Endometrial microvascular endothelial cells (primary cell): ENCODE data around the gene CELA1. TPM values are rescaled to one million over a fixed set of nuclear protein-coding genes. Genes with fewer than 3 reads are reported as not detected.
"Not testable (repeated sequence)": the region's sequence is repeated elsewhere in the genome, so short reads cannot be mapped to it uniquely, and the experiment has no call there.

ENCODE experiments used
- in situ Hi-C: cut with HindIII; loops from 2 replicates; pipeline ENCODE4 v1.10.0; 2017; ENCODE audit warnings: low sequenced_read_pairs, low pct_unique_long_range_greater_than_20kb; ENCODE audit errors: inconsistent ontology term
- total RNA-seq: library from RNA; depleted of rRNA; stranded (reverse); fragments of >200 nt; gene quantifications from one replicate; pipeline ENCODE4 v1.2.3, GENCODE V29; 2015; ENCODE audit errors: inconsistent ontology term

The CELA1 gene
- total RNA-seq, 1 donor from 2014 or later, result not detected

DNA sequence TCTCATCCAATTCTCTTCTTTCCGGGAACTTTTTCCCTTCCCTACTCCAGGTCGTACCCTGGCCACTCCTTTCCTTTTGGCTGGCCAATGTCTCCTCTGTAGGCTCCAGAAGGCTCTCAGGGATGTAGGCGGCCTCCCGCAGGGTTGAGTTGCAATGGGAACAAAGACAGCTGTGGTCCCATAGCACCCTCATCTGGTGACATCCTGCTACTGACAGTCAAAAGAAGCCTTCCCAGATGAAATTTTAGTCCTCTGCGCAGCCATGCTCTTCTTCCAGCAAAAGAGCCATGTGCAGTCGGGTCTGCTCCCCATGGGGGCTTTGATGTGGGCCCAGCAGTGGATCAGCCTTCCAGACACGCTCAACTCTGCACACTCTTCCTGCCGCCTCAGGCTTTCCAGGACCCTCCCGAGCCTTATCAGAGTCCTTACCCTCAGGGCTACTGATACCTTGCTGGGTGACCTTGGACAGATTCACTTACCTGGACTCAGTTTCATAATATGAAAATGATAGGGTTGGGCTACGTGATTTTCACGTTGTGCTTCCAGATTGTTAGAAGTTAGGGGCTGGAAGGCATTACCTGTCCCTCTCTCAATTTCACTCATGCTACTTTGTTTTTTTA, 5.5 kb upstream of the CELA1 start:
- in situ Hi-C loops, result no loop called here

DNA sequence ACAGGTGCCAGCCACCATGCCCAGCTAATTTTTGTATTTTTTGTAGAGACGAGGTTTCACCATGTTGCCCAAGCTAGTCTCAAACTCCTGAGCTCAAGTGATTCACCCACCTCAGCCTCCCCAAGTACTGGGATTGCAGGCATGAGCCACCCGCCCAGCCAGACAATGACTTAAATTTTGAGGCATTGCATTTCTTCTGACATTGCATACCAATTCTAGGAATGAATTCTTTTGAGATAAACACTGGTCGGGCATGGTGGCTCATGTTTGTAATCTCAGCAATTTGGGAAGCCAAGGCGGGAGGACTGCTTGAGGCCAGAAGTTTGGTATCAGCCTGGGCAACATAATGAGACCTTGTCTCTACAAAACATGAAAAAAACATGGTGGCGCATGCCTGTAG, 2.5 kb upstream of the CELA1 start:
- in situ Hi-C loops, result loop anchor here (10.0 kb wide), 1 partner anchor 284 kb away; no protein-coding TSS in a partner anchor

DNA sequence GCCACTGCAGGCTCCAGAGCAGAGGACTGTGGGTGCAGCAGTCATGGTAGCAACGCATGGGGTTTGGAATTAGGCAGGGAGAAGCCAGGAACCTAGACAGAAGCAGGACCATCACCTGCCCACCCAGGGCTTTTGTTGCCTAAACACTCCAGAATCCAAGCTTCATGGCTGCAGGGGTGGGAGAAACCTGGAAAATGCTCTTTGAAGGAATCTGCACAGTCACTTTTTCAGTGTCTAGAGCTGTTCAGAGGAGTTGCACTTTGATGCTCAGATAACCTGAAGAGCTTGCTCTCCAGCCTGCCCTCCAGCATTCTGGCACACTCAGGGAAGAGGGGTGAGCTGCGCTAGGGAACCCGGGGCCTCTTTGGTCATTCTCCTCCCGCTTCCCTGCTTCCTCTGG, 1.6 kb upstream of the CELA1 start:
- in situ Hi-C loops, result loop anchor here (10.0 kb wide), 1 partner anchor 283 kb away; no protein-coding TSS in a partner anchor

DNA sequence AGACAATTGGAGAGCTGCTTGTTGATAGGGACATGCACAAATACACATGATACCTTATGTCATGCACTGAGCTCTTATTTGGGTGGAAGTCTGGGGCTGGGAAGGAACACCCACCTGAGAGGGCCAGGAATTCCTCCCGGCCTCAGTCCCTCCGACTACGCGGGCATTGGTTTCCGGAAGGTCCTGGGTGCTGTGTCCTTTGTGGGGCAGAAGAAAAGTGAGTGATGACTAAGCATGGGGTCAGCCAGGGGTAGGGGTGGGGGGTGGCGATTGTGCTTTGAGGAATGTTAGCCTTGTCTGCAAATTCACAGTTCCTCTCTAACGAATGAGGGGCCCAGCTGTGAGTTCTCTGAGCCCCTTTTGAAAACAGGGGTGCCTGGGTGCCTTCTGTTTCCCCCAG, 798 bp downstream of the CELA1 start:
- in situ Hi-C loops, result loop anchor here (10.0 kb wide), 1 partner anchor 281 kb away; no protein-coding TSS in a partner anchor

DNA sequence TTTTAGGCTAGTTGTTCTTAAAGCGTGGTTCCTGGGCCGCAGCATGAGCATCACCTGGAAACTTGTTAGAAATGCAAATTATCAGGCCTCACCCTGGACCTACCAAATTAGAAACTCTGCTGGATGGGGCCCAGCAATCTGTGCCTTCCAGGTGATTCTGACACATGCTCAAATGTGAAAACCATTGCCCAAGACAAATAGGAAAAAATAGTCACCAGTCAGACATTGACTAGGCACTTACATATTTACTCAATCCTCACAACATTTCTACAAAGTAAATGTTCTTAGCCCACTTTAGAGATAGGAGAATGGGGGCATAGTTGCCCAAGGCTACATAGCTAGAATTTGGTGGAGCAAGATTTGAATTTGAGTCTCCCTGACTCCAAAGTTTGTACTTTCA, 3.3 kb downstream of the CELA1 start:
- in situ Hi-C loops, result loop anchor here (10.0 kb wide), 1 partner anchor 278 kb away; no protein-coding TSS in a partner anchor

DNA sequence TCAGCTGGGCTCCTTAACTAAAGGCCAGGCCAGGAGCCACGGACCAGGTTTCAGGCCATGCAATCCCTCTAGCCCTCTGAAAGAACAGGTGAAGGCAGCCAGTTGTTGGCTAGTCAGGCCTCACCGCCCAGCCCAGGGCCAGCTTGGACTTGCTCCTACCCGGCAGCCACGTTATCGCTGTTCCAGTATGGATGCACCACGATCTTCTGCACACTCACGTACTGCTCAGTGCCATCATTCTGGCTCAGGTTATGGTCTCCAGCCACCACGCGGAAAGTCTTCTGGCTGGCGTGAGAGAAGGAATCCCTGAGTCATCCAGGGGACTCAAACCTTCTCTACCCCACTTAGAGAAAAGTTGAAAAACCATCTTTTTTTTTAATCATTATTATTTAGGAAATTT, 4.1 kb downstream of the CELA1 start:
- in situ Hi-C loops, result loop anchor here (10.0 kb wide), 1 partner anchor 278 kb away; no protein-coding TSS in a partner anchor

DNA sequence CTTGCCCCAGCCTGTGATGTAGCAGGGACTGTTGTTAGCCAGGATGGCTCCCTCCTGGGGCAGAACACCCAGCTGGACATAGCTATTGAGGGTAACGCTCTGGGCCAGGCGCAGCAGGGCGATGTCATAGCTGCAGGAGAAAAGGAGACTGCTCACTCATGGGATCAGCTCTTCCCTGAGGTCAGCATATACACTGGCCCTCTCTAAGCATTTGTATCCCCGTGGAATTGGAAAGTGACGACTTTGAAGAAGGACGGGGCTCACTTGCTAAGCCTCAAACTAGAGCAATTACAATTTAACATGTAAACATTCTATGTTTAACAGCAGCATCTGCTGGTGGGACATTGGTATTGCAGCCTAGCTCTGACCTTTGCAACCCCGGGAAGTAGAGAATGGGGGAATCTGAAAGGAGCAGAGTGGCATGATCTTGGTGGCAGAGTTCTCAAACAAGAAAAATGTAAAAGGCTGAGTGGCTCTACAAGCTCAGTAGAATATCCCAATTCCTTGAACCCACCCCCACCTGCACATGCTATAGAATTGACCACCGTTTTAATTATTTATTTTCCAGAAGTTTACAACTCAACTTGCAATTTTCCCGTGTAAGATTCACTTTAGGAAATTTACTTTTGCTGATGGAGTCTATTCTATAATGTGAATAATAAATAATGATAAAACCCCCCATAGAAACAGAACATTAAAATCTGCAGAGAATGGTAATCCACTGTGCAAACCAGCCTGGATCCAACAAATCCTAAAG, 5.0 kb downstream of the CELA1 start:
- in situ Hi-C loops, result loop anchor here (10.0 kb wide), 1 partner anchor 277 kb away; no protein-coding TSS in a partner anchor

DNA sequence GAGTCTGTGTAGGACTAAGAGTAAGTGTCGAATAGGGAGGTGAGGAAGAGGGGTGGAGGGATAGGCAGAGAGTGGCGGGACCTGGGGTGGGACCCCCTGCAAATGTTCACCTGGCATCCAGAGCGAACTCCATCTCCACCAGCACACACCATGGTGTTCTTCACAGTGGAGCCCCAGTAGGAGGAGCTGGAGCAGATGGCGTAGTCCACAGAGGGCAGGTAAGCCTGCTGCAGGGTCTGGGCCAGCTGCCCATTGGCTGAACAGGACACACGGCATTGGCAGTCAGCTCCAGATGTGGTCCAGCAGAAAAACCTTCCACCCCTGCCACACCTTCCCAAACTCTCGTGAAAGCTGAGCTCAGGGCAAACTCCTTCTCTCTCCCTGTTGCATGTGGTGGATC, 6.7 kb downstream of the CELA1 start:
- in situ Hi-C loops, result loop anchor here (10.0 kb wide), 1 partner anchor 275 kb away; no protein-coding TSS in a partner anchor

DNA sequence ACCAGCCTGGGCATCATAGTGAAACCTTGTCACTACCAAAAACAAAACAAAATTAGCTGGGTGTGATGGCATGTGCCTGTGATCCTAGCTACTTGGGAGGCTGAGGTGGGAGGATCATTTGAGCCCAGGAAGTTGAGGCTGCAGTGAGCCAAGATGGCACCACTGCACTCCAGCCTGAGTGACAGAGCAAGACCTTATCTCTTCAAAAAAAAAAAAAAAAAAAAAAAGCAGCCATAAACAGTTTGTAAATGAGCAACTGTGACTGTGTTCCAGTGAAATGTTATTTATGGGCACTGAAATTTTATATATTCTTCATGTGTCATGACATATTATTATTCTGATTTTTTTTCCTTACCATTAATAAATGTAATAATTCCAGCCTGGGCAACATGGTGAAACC, 9.1 kb downstream of the CELA1 start:
- in situ Hi-C loops, result not testable (repeated sequence)

DNA sequence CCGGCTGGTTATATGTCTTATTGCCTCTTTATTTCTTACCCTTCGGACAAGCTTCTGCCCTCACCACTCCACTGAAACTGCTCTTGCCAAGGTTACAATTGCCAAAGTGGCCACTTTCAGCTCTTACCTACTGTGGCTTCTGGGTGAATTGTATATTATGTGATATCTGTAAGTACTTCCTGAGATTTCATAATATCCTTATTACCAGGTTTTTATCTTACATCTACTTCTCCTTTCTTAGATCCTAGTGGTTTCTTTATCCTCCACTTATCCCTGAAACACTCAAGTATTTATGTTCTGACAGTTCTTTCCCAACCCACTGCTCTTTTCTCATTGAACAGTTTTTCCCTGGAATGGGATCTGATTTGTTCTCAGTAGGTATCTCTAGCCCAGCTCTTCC, 10.5 kb downstream of the CELA1 start:
- in situ Hi-C loops, result no loop called here

DNA sequence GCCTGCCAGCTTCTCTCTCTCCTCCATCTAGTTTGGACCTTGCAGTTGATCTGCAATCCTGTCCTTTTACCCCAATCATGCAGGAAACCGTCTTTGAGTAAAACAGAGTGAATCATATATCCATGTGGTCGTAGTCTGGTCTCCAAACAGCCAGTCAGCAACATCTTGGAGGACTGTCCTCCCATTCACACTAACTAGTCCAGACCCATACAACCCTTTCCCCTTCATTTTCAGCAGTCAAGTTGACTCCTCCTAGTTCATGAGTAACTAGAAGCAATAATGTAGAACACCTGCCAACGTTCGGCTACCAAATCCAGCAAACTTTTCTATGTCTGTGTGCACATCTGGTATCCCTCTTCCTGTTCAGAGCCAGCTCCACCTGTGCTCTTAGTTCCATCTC, 11.7 kb downstream of the CELA1 start:
- in situ Hi-C loops, result no loop called here

DNA sequence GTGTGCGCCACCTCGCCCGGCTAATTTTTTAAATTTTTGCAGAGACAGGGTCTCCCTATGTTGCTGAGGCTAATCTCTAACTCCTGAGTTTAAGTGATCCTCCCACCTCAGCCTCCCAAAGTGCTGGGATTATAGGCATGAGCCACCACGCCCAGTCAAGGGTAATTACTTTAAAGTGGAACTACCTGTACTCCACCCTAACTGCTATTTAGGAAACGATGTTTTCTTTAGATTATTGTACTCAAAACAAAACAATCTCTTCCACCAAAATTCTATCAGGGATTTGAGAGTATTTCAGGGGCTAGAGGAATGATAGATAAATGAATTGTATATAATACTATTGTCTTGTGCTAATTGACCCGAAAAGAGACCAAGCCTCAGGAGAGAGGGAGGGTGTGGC, 12.9 kb downstream of the CELA1 start:
- in situ Hi-C loops, result no loop called here

DNA sequence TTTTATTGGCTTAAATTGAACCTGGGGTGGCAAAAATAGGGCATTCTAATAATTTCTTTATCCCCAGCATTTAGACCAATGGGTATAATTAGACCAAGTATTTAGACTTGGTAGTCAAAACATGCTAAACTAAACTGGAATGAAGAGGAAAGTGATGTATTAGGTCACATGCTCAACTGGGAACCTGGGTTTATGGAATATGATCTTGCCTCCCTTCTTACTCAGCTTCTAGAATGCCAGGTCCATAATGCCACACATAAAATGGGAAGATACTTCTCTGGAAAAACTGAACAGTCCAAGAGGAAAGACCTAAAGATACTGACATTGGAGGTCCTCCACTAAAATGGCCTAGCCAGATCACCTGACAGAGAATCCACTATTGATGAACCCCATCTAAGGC, 16.3 kb downstream of the CELA1 start:
- in situ Hi-C loops, result no loop called here

DNA sequence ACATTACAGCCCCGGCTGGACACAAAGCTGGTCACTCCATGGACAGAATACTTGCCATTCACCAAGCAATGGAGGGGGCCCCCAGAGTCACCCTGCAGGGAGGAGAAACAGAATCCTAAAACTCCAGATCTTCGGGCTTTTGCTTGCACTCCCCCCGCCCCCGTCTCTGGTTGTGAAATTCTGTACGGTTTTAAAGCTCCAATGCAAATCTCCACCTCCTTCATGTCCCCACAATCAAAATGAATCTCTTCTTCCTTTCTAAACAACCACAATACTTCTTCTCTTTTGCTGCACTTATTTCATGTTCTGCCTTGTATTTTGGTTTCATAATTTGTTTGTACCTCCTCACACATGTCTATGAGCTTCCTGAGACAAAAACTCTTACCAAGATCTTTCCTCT, 16.7 kb downstream of the CELA1 start:
- in situ Hi-C loops, result no loop called here

DNA sequence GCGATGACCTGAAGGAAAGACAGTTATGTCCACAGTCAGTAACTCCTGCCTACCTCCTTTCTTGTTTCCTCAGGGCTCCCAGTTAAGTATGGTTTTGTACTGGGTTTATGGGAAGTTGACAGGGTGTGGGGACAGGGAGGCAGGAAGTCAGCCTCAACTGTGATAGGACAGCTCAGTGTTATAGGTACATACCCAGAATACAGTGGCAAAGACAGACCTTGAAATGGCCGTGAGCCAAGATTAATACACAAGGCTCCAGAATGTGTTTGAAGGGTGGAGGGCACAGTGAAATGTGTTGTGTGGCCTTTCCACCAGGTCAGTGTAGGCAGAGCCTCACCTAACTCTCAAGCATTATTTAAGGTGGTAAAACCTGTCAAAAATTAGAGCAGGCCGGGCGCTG, 17.9 kb downstream of the CELA1 start:
- in situ Hi-C loops, result no loop called here

DNA sequence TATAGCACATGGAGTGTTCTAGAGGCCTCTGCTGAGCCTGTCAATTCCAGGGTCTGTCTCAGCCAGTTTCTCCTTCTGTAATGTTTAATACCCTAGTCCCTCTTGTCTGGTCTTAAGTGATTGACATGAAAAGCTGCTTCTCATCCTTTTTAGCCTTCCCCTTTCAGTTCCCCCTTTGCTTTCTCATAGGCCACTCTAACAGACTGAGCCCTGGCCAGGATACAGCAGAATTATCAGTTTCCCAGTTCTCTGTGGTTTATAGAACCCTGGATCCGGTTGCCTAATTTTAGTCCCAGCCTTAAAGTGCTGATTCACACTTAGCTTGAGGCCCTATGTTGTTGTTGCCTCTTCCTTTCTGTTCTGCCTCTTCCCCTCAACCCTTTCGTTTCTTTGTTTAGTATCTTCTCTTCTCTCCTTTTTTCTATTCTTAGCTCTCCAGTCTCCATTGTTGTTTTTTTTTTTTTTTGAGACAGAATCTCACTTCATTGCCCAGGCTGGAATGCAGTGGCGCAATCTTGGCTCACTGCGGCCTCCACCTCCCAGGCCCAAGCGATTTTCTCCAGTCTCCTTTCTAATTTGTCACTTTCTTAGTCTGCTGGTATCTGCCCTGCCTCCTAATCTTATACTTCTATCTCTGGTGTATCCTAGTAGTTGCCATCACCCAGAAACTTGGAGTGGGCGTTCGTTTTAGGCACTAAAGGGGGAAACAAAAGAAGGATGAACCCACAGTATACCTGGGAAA, 19.6 kb downstream of the CELA1 start:
- in situ Hi-C loops, result no loop called here

DNA sequence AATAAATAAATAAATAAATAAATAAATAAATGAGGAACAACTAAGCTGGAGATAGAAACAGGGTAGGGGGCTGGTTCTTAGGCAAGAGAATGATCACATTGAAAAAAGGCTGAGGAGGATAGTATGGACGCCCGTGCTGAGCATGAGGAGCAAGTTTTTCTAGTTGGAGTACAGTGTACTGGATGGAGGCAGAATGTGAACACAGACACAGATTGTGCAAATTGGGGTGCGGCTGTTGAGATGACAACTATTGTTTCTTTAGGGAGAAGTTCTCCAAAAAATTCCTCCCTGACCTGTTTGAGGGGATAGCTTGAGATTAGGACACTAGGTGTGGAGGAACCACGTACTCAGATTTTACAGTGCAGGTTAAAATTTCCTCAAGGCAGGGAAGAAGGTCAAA, 21.5 kb downstream of the CELA1 start:
- in situ Hi-C loops, result no loop called here

DNA sequence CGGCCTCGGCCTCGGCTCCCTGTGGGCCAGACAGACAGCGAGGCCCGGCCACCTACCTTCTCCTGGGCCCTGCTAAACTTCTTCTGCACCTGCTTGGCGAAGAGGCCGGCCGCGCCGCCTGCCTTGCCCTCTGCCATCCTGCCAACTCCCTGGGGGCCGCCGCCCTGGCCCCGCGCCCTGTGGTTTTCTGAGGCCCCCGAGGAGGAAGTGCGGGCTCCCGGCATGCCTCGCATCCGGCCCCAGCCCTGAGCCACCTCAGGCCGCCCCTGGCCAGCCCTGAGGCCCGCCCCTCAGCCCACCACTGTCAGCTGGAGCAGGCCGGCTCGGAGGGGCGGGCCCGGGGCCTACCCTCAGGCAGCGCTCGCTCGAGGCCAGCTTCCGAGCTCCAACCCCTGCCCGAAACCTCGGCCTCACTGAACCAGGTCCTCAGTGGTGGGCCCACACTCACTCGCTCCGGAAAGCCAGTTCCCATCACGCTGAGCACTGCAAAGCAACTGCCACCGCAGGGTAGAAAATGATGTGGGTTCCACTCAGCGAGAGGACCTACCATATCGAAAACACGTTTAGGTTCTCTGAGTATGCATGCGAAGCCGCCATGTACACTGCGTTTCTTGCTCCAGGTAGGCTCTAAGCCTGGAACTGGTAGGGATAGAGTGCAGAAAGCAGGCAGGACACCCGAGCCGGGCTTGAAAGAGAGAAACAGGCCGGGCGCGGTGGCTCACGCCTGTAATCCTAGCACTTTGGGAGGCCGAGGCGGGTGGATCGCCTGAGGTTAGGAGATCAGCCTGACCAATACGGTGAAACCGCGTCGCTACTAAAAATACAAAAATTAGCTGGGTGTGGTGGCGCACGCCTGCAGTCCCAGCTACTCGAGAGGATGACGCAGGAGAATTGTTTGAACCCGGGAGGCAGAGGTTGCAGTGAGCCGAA, 22.2 kb downstream of the CELA1 start, which contains the start of gene BIN2:
Gene BIN2 (minus strand): TSS at position 209 of the 930 bp plus-strand sequence. CDS start 72 bp downstream, at position 137.
- in situ Hi-C loops, result no loop called here
